A172 (cell line): Measurements from ENCODE around the gene KRTAP23-1. TPM values are rescaled to one million over a fixed set of nuclear protein-coding genes. Genes with fewer than 3 reads are reported as not detected.

Experiments used
- DNase-seq: peaks from one replicate; pipeline ENCODE4 v3.0.0-alpha.2; 2015; ENCODE audit warnings: low spot score
- total RNA-seq: library from RNA; depleted of rRNA; stranded (reverse); fragments of >200 nt; shearing (Covaris generic); gene quantifications from 2 replicates; pipeline ENCODE4 v1.2.3, GENCODE V29; 2014; rRNA removed

KRTAP23-1 gene
- not detected in 2 replicates for total RNA-seq

GRCh38 chr21:30348506-30348905 lies at the start of gene KRTAP23-1:
Gene KRTAP23-1, minus strand, starts transcription at chr21:30348606. Its CDS starts 0 bp downstream, at chr21:30348606.
- no peak for DNase-seq

GRCh38 chr21:30395731-30396130 lies 47.3 kb upstream of the KRTAP23-1 start, which contains the start of gene KRTAP13-1:
Gene KRTAP13-1, plus strand, starts transcription at chr21:30396031. Its CDS starts 56 bp downstream, at chr21:30396087.
- no peak for DNase-seq

GRCh38 chr21:30391492-30392025 lies 43.2 kb upstream of the KRTAP23-1 start:
- no peak for DNase-seq

- no peak for DNase-seq
Observed at GRCh38 chr21:30382201-30382600, 33.8 kb upstream of the KRTAP23-1 start.

- no peak for DNase-seq
Observed at GRCh38 chr21:30372139-30372770, 23.8 kb upstream of the KRTAP23-1 start, which contains the start of gene KRTAP13-2. Gene KRTAP13-2, minus strand, starts transcription at chr21:30372271. Its CDS starts 58 bp downstream, at chr21:30372213.

- DNase-seq, result no peak
Observed at GRCh38 chr21:30355906-30356305, 7.5 kb upstream of the KRTAP23-1 start.

- DNase-seq, result no peak
Observed at GRCh38 chr21:30354308-30355005, 6.1 kb upstream of the KRTAP23-1 start.

GRCh38 chr21:30351534-30351933 lies 3.1 kb upstream of the KRTAP23-1 start:
- no peak for DNase-seq

GRCh38 chr21:30349572-30349971 lies 1.2 kb upstream of the KRTAP23-1 start:
- DNase-seq, result no peak

GRCh38 chr21:30345014-30345413 lies 3.4 kb downstream of the KRTAP23-1 start:
- no peak for DNase-seq

GRCh38 chr21:30340714-30341573 lies 7.5 kb downstream of the KRTAP23-1 start:
- peak; percentile 25 for DNase-seq

- DNase-seq, result no peak
Observed at GRCh38 chr21:30338717-30339116, 9.7 kb downstream of the KRTAP23-1 start.

- DNase-seq, result no peak
Observed at GRCh38 chr21:30337772-30338171, 10.6 kb downstream of the KRTAP23-1 start.

GRCh38 chr21:30337276-30337744 lies 11.1 kb downstream of the KRTAP23-1 start, which contains the start of gene KRTAP27-1:
Gene KRTAP27-1, minus strand, starts transcription at chr21:30337694. Its CDS starts 26 bp downstream, at chr21:30337668.
- DNase-seq, result no peak

GRCh38 chr21:30336596-30336995 lies 11.8 kb downstream of the KRTAP23-1 start:
- DNase-seq, result no peak

- DNase-seq, result no peak
Observed at GRCh38 chr21:30333736-30334135, 14.7 kb downstream of the KRTAP23-1 start.

- DNase-seq, result no peak
Observed at GRCh38 chr21:30332681-30333080, 15.7 kb downstream of the KRTAP23-1 start.

- no peak for DNase-seq
Observed at GRCh38 chr21:30329203-30329875, 19.1 kb downstream of the KRTAP23-1 start.

- DNase-seq, result no peak
Observed at GRCh38 chr21:30326390-30326789, 22.0 kb downstream of the KRTAP23-1 start.

GRCh38 chr21:30320215-30320614 lies 28.2 kb downstream of the KRTAP23-1 start, which contains the start of gene KRTAP26-1:
Gene KRTAP26-1, minus strand, starts transcription at chr21:30320315. Its CDS starts 280 bp downstream, at chr21:30320035.
- DNase-seq, result no peak

- no peak for DNase-seq
Observed at GRCh38 chr21:30315701-30316100, 32.7 kb downstream of the KRTAP23-1 start.
